ENCODE data around the gene COLQ. TPM values are rescaled to one million over a fixed set of nuclear protein-coding genes. Genes with fewer than 3 reads are reported as not detected.
A peak's percentile ranks its signal among the peaks of the same experiment; 100 is the strongest.

The COLQ gene
- total RNA-seq, 1 experiment from 2014 or later = 1.9 TPM

DNA sequence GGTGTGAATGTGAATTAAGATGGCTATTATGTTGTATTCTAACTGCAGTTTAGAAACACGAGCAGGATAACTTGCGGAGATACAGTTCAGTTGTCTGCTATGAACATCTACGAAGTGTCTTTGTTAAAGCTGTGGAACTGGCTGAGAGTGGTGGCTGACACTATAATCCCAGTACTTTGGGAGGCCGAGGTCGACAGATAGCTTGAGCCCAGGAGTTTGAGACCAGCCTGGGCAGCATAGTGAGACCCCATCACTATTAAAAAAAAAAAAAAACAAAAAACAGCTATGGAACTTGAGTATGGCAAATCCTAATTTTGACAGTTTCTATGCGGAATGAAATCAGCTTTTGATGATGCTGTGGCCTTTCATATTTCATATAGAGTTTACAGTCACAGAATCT, 92.4 kb downstream of the COLQ start:
- H3K79me2 ChIP-seq (ENCODE audit: insufficient read depth, low read length) = peaks cover 76% of the 10 kb centered on the region

DNA sequence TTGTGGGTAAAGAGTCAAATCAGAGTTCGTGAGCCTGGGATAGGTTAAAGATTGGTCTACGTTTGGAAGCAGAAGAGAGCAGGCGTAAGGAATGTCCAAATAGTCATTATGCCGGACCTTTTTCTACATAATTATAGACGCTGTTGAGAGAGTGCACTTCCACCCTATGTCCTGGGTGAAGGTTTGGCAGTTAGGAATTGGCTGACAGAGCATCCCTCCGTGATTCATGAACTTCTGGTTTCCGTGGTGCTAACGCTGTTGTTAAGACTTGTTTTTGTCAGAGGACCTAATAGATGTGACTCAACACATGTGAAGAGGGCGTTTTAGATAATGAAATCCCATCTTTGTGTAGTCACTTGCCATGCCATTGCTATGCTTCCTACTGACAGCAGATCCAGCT, 93.0 kb downstream of the COLQ start:
- intact Hi-C loops (cut with micrococcal nuclease) = no loop called here

More for the DNA sequence above, 92.4 kb downstream of the COLQ start:
- DNase-seq (ENCODE audit: low read depth, low spot score) (no peak), ATAC-seq (no peak)
- no peaks in the 10 kb centered on the region for H3K9me2 ChIP-seq (ENCODE audit: insufficient read depth)
- intact Hi-C loops (cut with micrococcal nuclease) = no loop called here
- H3K36me3 ChIP-seq (ENCODE audit: control insufficient read depth in 1 of 2, insufficient read depth in 2 of 2, low read length in 2 of 2) = peaks cover 15 to 23% of the 10 kb centered on the region in 2 experiments
- no peak overlapping the region for H3K27ac ChIP-seq (ENCODE audit: low read depth, low read length)
- H4K20me1 ChIP-seq (ENCODE audit: insufficient read depth) = no peaks in the 10 kb centered on the region
- peak overlapping the region; percentile 99 for H3K4me3 ChIP-seq (replicated peaks in 1 of 2; ENCODE audit: low read depth in 1 of 2, low read length in 2 of 2)
- CTCF ChIA-PET = no interaction called here
- no peaks in the 10 kb centered on the region for H3K9me3 ChIP-seq (ENCODE audit: control insufficient read depth in 1 of 2, insufficient read depth in 1 of 2, low read depth in 1 of 2, low read length in 2 of 2)
- peaks cover 13 to 16% of the 10 kb centered on the region in 2 experiments for H3K4me1 ChIP-seq (ENCODE audit: control insufficient read depth in 1 of 2, insufficient read depth in 2 of 2, low read length in 2 of 2)
- no peak overlapping the region for H3K9ac ChIP-seq (ENCODE audit: low read length)
- TF ChIP-seq POLR2AphosphoS5 (IDR thresholded peaks at IDR 0.05; ENCODE audit: low read depth, low read length) (no peak), POLR2A (IDR thresholded peaks at IDR 0.05; ENCODE audit: borderline replicate concordance, extremely low read depth, insufficient read depth, insufficient read length) (no peak), TCF7L2 (IDR thresholded peaks at IDR 0.05; ENCODE audit: borderline replicate concordance, extremely low read depth, insufficient read depth, insufficient read length) (no peak), CBX3 (IDR thresholded peaks at IDR 0.05; ENCODE audit: low read depth) (no peak), YY1 (IDR thresholded peaks at IDR 0.05; ENCODE audit: extremely low read depth, insufficient replicate concordance, low read depth, low read length) (no peak), CEBPB (IDR thresholded peaks at IDR 0.05; ENCODE audit: low read depth) (no peak), SIN3A (IDR thresholded peaks at IDR 0.05; ENCODE audit: low read depth) (no peak), SRF (IDR thresholded peaks at IDR 0.05; ENCODE audit: low read depth) (no peak), EGR1 (IDR thresholded peaks at IDR 0.05; ENCODE audit: low read depth) (no peak)
- POLR2A ChIA-PET = no interaction called here
- H3K4me2 ChIP-seq (ENCODE audit: low read length) = peak overlapping the region; percentile 88
- H2AFZ ChIP-seq (ENCODE audit: low read depth, low read length, poor library complexity, severe bottlenecking) = no peak overlapping the region
- BruUV-seq (replicated peaks) = no TSS peak
- RAD21 ChIA-PET (ENCODE audit: low non-redundant PET in 1 of 2, low total read pairs in 2 of 2, uncharacterized antibody in 2 of 2, unreplicated experiment in 2 of 2) = no interaction called here
- no peaks in the 10 kb centered on the region for H3K27me3 ChIP-seq (ENCODE audit: insufficient read depth, low read length)

More for the DNA sequence above, 93.0 kb downstream of the COLQ start:
- no peaks in the 10 kb centered on the region for H4K20me1 ChIP-seq (ENCODE audit: insufficient read depth)
- no peak for TF ChIP-seq ELF1 (IDR thresholded peaks at IDR 0.05; ENCODE audit: borderline replicate concordance, low read depth)
- TF ChIP-seq TCF7L2 (IDR thresholded peaks at IDR 0.05; ENCODE audit: borderline replicate concordance, extremely low read depth, insufficient read depth, insufficient read length) = no peak
- TF ChIP-seq CBX3 (IDR thresholded peaks at IDR 0.05; ENCODE audit: low read depth) = no peak
- no peak for TF ChIP-seq POLR2A (IDR thresholded peaks at IDR 0.05; ENCODE audit: borderline replicate concordance, extremely low read depth, insufficient read depth, insufficient read length)
- no peak for TF ChIP-seq SP1 (IDR thresholded peaks at IDR 0.05; ENCODE audit: low read depth)
- TF ChIP-seq ZFX (IDR thresholded peaks at IDR 0.05) = no peak
- TF ChIP-seq, protein P1, sequence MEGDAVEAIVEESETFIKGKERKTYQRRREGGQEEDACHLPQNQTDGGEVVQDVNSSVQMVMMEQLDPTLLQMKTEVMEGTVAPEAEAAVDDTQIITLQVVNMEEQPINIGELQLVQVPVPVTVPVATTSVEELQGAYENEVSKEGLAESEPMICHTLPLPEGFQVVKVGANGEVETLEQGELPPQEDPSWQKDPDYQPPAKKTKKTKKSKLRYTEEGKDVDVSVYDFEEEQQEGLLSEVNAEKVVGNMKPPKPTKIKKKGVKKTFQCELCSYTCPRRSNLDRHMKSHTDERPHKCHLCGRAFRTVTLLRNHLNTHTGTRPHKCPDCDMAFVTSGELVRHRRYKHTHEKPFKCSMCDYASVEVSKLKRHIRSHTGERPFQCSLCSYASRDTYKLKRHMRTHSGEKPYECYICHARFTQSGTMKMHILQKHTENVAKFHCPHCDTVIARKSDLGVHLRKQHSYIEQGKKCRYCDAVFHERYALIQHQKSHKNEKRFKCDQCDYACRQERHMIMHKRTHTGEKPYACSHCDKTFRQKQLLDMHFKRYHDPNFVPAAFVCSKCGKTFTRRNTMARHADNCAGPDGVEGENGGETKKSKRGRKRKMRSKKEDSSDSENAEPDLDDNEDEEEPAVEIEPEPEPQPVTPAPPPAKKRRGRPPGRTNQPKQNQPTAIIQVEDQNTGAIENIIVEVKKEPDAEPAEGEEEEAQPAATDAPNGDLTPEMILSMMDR (IDR thresholded peaks at IDR 0.05 in 2 of 3, conservative IDR thresholded peaks at IDR 0.05 in 1 of 3; ENCODE audit: borderline replicate concordance in 1 of 3, insufficient read depth in 1 of 3, low read depth in 2 of 3, low read length in 2 of 3) = no peak
- ChIA-PET RAD21 (ENCODE audit: low non-redundant PET in 1 of 2, low total read pairs in 2 of 2, uncharacterized antibody in 2 of 2, unreplicated experiment in 2 of 2) (no interaction called here), CTCF (no interaction called here), POLR2A (no interaction called here)
- no peak overlapping the region for H3K27ac ChIP-seq (ENCODE audit: low read depth, low read length)
- peaks cover 74% of the 10 kb centered on the region for H3K79me2 ChIP-seq (ENCODE audit: insufficient read depth, low read length)
- no peak for DNase-seq (ENCODE audit: low read depth, low spot score)
- peaks cover 12 to 20% of the 10 kb centered on the region in 2 experiments for H3K36me3 ChIP-seq (ENCODE audit: control insufficient read depth in 1 of 2, insufficient read depth in 2 of 2, low read length in 2 of 2)
- H3K4me3 ChIP-seq (replicated peaks in 1 of 2; ENCODE audit: low read depth in 1 of 2, low read length in 2 of 2) = peak overlapping the region; percentile 99
- H3K4me1 ChIP-seq (ENCODE audit: control insufficient read depth in 1 of 2, insufficient read depth in 2 of 2, low read length in 2 of 2) = peaks cover 13 to 16% of the 10 kb centered on the region in 2 experiments
- no peak for ATAC-seq
- H2AFZ ChIP-seq (ENCODE audit: low read depth, low read length, poor library complexity, severe bottlenecking) = no peak overlapping the region
- H3K27me3 ChIP-seq (ENCODE audit: insufficient read depth, low read length) = no peaks in the 10 kb centered on the region
- BruUV-seq (replicated peaks) = TSS peak; percentile 44
- no peaks in the 10 kb centered on the region for H3K9me2 ChIP-seq (ENCODE audit: insufficient read depth)
- H3K9ac ChIP-seq (ENCODE audit: low read length) = peak overlapping the region; percentile 86
- H3K9me3 ChIP-seq (ENCODE audit: control insufficient read depth in 1 of 2, insufficient read depth in 1 of 2, low read depth in 1 of 2, low read length in 2 of 2) = no peaks in the 10 kb centered on the region
- peak overlapping the region; percentile 88 for H3K4me2 ChIP-seq (ENCODE audit: low read length)
